Measurements from ENCODE around the gene HNRNPUL1. TPM values are rescaled to one million over a fixed set of nuclear protein-coding genes. Genes with fewer than 3 reads are reported as not detected.
A peak's percentile ranks its signal among the peaks of the same experiment; 100 is the strongest.

The HNRNPUL1 gene
- total and polyA plus RNA-seq, 2 of the 8 experiments (the other 6 are each of a cell fraction or from before 2014, with no cell fraction given) = 99.5 to 264 TPM

- H2BK20ac ChIP-seq (ENCODE audit: low read length) = no peak overlapping the region
- H2AFZ ChIP-seq (ENCODE audit: low read length) = no peak overlapping the region
- peaks cover 15 to 36% (median 22%) of the 10 kb centered on the region in 4 experiments for H3K4me1 ChIP-seq (replicated peaks in 1 of 4; ENCODE audit: control insufficient read depth in 3 of 4, insufficient read depth in 4 of 4, low read length in 3 of 4)
- 93% methylated on average over 7 of the region's 7 CpGs; no CpG with 5 or more reads in 1 of the 2 experiments for WGBS, 2 experiments (ENCODE audit: extremely low coverage in 1 of 2, insufficient coverage in 1 of 2, insufficient read length in 1 of 2, insufficient replicate concordance in 2 of 2, low coverage in 1 of 2, low lambda C conversion rate in 2 of 2, missing lambda C conversion rate in 1 of 2)
- no peak overlapping the region for H3K4me3 ChIP-seq (ENCODE audit: extremely low read depth in 1 of 4, insufficient read depth in 2 of 4, low read depth in 3 of 4, low read length in 4 of 4)
- no peak for FAIRE-seq
- no peak overlapping the region for H3K4me2 ChIP-seq (ENCODE audit: insufficient read depth in 1 of 2, low read depth in 2 of 2, low read length in 2 of 2)
- H2BK15ac ChIP-seq (ENCODE audit: low read length) = peak overlapping the region; percentile 81; the same call in 1 of the 2 replicates
- no peak overlapping the region for H3K14ac ChIP-seq (ENCODE audit: insufficient read length)
- TF ChIP-seq RXRA (IDR thresholded peaks at IDR 0.05; ENCODE audit: insufficient read depth, low read depth, low read length) = no peak
- no peak for TF ChIP-seq CHD1 (IDR thresholded peaks at IDR 0.05; ENCODE audit: low read depth, low read length)
- TF ChIP-seq EP300 (IDR thresholded peaks at IDR 0.05; ENCODE audit: borderline replicate concordance in 1 of 2, low read depth in 2 of 2, low read length in 2 of 2) = no peak
- no peaks in the 10 kb centered on the region for H3K9me3 ChIP-seq (ENCODE audit: insufficient read depth in 2 of 2, low read depth in 1 of 2, low read length in 1 of 2)
- H3K23me2 ChIP-seq (ENCODE audit: low read depth, low read length) = peaks cover 17% of the 10 kb centered on the region
- H3K27ac ChIP-seq (ENCODE audit: low read depth, low read length) = 0 out of 2 replicates have a peak overlapping the region, but pooled peaks have one; percentile 19
- H3K56ac ChIP-seq (replicated peaks; ENCODE audit: insufficient read length, low read depth, low read length) = no peak overlapping the region
- no peaks in the 10 kb centered on the region; the same call in 1 of the 2 replicates for H3K79me1 ChIP-seq (ENCODE audit: low read depth, low read length)
- H3K36me3 ChIP-seq (ENCODE audit: control insufficient read depth in 2 of 4, insufficient read depth in 4 of 4, low read length in 3 of 4) = peaks cover 5 to 17% (median 9%) of the 10 kb centered on the region in 4 experiments; a peak in 6 of 8 replicates
- H3K18ac ChIP-seq (ENCODE audit: extremely low read depth, low read length) = peak overlapping the region; percentile 32
- H2BK12ac ChIP-seq (ENCODE audit: low read depth, low read length) = peak overlapping the region; percentile 75; the same call in 1 of the 2 replicates
- no peak overlapping the region for H2BK120ac ChIP-seq (replicated peaks; ENCODE audit: low read depth, low read length)
- H4K5ac ChIP-seq (ENCODE audit: insufficient read length, low read depth, low read length) = no peak overlapping the region
- H3K9ac ChIP-seq (replicated peaks in 1 of 4; ENCODE audit: extremely low read depth in 1 of 4, low read depth in 3 of 4, low read length in 3 of 4) = no peak overlapping the region
- POLR2A ChIA-PET (ENCODE audit: partially characterized antibody) = interaction anchor here (0.8 to 12.6 kb wide), 5 partner anchors 15 to 59 kb away, joined by 3 to 137 read pairs (median 7); partner anchors contain the start of genes CCDC97 and HNRNPUL1
- H3K27me3 ChIP-seq (replicated peaks in 1 of 4; ENCODE audit: control insufficient read depth in 3 of 4, extremely low read depth in 1 of 4, insufficient read depth in 3 of 4, low read length in 3 of 4) = peaks cover 0 to 6% (median 0%) of the 10 kb centered on the region in 4 experiments; a peak in 3 of 7 replicates
- no peak overlapping the region for H4K8ac ChIP-seq (ENCODE audit: extremely low read depth, insufficient read depth, low read length)
- no peak for DNase-seq (ENCODE audit: low read depth in 1 of 2, low spot score in 2 of 2)
- CTCF ChIA-PET (ENCODE audit: partially characterized antibody) = interaction anchor here (1.1 to 2.5 kb wide), 8 partner anchors 12 to 104 kb away, joined by 3 to 15 read pairs (median 6); partner anchors contain the start of genes AXL, B9D2 and TGFB1
- peaks cover 3 to 19% of the 10 kb centered on the region in 2 experiments for H4K20me1 ChIP-seq (replicated peaks in 1 of 2; ENCODE audit: control insufficient read depth in 1 of 2, insufficient read depth in 2 of 2, low read length in 2 of 2)
- peak overlapping the region; percentile 72; the same call in 1 of the 2 replicates for H2BK5ac ChIP-seq (ENCODE audit: low read depth, low read length)
- no peaks in the 10 kb centered on the region for H3K79me2 ChIP-seq (ENCODE audit: control insufficient read depth in 1 of 2, insufficient read depth in 2 of 2, low read length in 2 of 2)
- no peak overlapping the region for H2AK5ac ChIP-seq (ENCODE audit: low read depth, low read length)
- no peak overlapping the region for H3K23ac ChIP-seq (ENCODE audit: insufficient read length)
- H3K4ac ChIP-seq (replicated peaks; ENCODE audit: insufficient read length, low read depth, low read length) = no peak overlapping the region
- H4K91ac ChIP-seq (replicated peaks; ENCODE audit: insufficient read length, low read length) = no peak overlapping the region
Measured at GRCh38 chr19:41323023-41323422, 58.9 kb downstream of the HNRNPUL1 start.
